ENCODE data around the gene CLDN19.

DNA sequence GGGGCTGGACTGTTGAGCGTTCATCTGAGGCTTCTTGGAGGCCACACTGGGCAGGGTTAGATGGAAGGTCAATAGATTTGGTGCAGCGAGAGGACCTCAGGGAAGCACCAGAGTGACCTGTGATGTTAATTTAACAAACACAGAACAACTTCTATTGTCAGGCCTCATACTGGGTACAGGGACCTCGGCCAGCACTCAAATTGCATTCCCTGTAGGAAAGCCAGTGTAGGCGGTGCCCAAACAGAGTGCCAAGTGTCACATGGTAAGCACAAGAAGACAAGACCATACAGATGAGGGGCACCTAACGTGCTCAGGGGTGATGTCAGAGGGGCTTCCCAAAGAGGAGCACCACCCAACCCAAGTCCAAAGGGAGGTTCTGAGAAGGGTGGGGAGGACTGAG is 46.1 kb upstream of the CLDN19 start:
- TF ChIP-seq CTCF (conservative IDR thresholded peaks at IDR 0.05; ENCODE audit: low read length) (no peak), EZH2phosphoT487 (IDR thresholded peaks at IDR 0.05; ENCODE audit: borderline replicate concordance) (no peak)
